ENCODE results near the gene AGBL2.
"Not testable (repeated sequence)": the region's sequence is repeated elsewhere in the genome, so short reads cannot be mapped to it uniquely, and the experiment has no call there.

The AGBL2 gene, protein sequence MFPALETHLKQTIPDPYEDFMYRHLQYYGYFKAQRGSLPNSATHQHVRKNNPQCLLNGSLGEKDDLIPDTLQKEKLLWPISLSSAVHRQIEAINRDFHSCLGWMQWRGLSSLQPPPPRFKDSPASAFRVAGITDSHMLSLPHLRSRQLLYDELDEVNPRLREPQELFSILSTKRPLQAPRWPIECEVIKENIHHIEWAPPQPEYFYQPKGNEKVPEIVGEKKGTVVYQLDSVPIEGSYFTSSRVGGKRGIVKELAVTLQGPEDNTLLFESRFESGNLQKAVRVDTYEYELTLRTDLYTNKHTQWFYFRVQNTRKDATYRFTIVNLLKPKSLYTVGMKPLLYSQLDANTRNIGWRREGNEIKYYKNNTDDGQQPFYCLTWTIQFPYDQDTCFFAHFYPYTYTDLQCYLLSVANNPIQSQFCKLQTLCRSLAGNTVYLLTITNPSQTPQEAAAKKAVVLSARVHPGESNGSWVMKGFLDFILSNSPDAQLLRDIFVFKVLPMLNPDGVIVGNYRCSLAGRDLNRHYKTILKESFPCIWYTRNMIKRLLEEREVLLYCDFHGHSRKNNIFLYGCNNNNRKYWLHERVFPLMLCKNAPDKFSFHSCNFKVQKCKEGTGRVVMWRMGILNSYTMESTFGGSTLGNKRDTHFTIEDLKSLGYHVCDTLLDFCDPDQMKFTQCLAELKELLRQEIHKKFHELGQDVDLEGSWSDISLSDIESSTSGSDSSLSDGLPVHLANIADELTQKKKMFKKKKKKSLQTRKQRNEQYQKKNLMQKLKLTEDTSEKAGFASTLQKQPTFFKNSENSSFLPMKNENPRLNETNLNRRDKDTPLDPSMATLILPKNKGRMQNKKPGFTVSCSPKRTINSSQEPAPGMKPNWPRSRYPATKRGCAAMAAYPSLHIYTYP

DNA sequence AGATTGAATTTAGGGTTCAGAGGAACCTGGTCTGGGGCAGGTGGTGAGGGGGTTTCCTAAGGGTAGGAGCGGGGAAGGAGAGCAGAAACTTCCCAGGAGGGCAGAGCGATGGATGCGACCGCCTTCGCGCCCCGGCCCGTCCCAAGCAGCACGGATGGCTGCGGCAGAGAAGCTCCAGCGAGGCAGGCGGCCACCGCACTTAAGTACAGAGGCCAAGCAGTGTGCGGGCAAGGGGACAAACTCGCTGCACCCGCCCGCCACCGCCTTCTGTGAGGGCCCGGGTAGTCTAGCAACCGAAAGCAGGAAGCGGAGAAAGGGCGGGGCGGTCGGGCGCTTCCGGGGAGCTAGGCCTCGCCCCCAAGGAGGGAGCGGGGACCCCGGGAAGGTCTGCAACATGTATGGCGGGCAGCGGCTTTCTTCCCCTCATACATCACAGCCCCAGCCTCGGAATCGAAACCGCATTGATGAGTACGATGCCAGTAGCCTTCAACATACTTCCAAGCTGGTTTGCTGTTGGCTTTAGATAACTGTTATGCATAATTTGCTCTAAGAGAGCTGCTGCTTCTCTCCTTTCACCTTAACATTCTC is at the start of gene AGBL2:
AGBL2 (minus strand) TSS at position 288 of the 588 bp plus-strand sequence. CDS start 719 bp downstream, outside the sequence.
- H3K9me3 ChIP-seq (ENCODE audit: control insufficient read depth in 5 of 5, low read length in 5 of 5): no peaks in the 10 kb centered on the region
- peak within 1 kb of the TSS; percentile 74 to 95 (median 89) for H3K4me3 ChIP-seq (ENCODE audit: low read depth in 1 of 5, low read length in 5 of 5)
- peaks cover 2 to 14% (median 9%) of the 10 kb centered on the region in 5 donors for H3K4me1 ChIP-seq (ENCODE audit: control insufficient read depth in 5 of 5, insufficient read depth in 5 of 5, low read length in 5 of 5)
- peaks cover 22 to 36% (median 25%) of the 10 kb centered on the region in 5 donors for H3K36me3 ChIP-seq (ENCODE audit: control insufficient read depth in 5 of 5, insufficient read depth in 5 of 5, low read length in 5 of 5)
- no peaks in the 10 kb centered on the region for H3K27me3 ChIP-seq (ENCODE audit: control insufficient read depth in 5 of 5, insufficient read depth in 4 of 5, low read length in 5 of 5)
- H3K27ac ChIP-seq (ENCODE audit: low read depth, low read length): peak within 1 kb of the TSS; percentile 46
- peak within 1 kb of the TSS; percentile 42 to 85 (median 77) for H3K9ac ChIP-seq (ENCODE audit: low read length in 5 of 5)

DNA sequence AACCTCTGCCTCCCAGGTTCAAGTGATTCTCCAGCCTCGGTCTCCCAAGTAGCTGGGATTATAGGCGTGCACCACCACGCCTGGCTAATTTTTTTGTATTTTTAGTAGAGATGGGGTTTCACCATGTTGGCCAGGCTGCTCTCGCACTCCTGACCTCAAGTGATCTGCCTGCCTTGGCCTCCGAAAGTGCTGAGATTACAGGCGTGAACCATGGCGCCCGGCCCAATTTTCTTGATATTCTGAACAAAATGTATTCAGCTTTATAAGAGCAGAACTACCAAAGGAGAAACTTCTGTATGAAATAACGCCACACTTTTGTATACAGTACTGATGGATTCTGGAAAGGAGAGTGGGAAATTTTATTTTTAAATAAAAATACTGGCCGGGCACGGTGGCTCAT is 44.1 kb upstream of the AGBL2 start:
- not testable (repeated sequence) for H3K27ac ChIP-seq (ENCODE audit: low read depth, low read length); H3K27me3 ChIP-seq (ENCODE audit: control insufficient read depth in 5 of 5, insufficient read depth in 4 of 5, low read length in 5 of 5); H3K4me1 ChIP-seq (ENCODE audit: control insufficient read depth in 5 of 5, insufficient read depth in 5 of 5, low read length in 5 of 5); H3K9ac ChIP-seq (ENCODE audit: low read length in 5 of 5); H3K4me3 ChIP-seq (ENCODE audit: low read depth in 1 of 5, low read length in 5 of 5); H3K9me3 ChIP-seq (ENCODE audit: control insufficient read depth in 5 of 5, low read length in 5 of 5)
- H3K36me3 ChIP-seq (ENCODE audit: control insufficient read depth in 5 of 5, insufficient read depth in 5 of 5, low read length in 5 of 5): peaks cover 6 to 73% (median 56%) of the 10 kb centered on the region in 5 donors

DNA sequence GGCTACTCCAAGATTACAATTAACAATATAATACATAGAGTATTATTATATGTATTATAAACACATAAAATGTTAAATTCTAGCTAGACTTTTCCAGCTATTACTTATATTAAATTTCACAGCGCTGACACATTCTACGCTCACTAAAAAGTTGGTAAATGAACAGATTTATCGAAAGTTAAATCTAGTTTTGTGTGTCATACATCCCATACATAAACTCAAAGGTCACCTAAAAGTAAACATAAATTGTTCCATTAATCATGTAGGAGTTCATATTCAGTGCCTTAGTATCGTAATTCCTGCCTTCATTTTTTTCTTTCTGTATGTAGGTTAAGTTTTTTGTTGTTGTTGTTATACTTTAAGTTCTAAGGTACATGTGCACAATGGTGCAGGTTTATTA is 41.0 kb upstream of the AGBL2 start:
- no peak overlapping the region for H3K9ac ChIP-seq (ENCODE audit: low read length in 5 of 5)
- H3K4me1 ChIP-seq (ENCODE audit: control insufficient read depth in 5 of 5, insufficient read depth in 5 of 5, low read length in 5 of 5): no peaks in the 10 kb centered on the region
- no peaks in the 10 kb centered on the region for H3K9me3 ChIP-seq (ENCODE audit: control insufficient read depth in 5 of 5, low read length in 5 of 5)
- H3K27ac ChIP-seq (ENCODE audit: low read depth, low read length): no peak overlapping the region
- no peak overlapping the region for H3K4me3 ChIP-seq (ENCODE audit: low read depth in 1 of 5, low read length in 5 of 5)
- H3K36me3 ChIP-seq (ENCODE audit: control insufficient read depth in 5 of 5, insufficient read depth in 5 of 5, low read length in 5 of 5): peaks cover 4 to 76% (median 64%) of the 10 kb centered on the region in 5 donors
- no peaks in the 10 kb centered on the region for H3K27me3 ChIP-seq (ENCODE audit: control insufficient read depth in 5 of 5, insufficient read depth in 4 of 5, low read length in 5 of 5)

DNA sequence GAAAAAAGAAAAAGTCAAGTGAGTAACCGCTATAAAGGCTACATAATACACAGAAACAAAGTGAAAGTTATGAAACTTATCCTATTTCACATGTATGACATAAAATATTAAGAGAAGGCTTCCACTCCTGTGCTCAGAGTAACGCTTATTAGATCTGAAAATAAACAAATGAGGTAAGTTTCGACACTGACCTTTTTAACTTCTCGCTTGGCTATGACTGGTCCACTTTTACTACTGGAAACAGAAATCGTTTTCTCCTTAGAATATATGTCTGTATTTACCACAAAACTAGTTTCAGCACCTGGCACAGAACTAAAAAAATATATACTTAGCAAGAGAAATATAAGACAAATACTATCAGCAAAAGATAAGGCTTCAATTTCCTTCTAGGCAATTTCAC is 35.6 kb upstream of the AGBL2 start:
- H3K9me3 ChIP-seq (ENCODE audit: control insufficient read depth in 5 of 5, low read length in 5 of 5): no peaks in the 10 kb centered on the region
- H3K27me3 ChIP-seq (ENCODE audit: control insufficient read depth in 5 of 5, insufficient read depth in 4 of 5, low read length in 5 of 5): no peaks in the 10 kb centered on the region

DNA sequence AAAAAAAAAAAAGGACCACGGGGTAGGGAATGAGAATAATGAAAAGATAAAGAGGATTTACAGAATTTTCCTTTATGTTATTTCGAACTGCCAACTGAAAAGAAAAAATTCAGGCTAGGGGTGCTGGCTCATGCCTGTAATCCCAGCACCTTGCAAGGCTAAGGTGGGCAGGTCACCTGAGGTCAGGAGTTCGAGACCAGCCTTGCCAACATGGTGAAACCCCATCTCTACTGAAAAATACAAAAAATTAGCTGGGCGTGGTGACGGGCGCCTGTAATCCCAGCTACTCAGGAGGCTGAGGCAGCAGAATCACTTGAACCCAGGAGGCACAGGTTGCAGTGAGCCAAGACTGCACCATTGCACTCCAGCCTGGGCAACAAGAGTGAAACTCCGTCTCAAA is 27.3 kb upstream of the AGBL2 start:
- not testable (repeated sequence) for H3K9ac ChIP-seq (ENCODE audit: low read length in 5 of 5); H3K9me3 ChIP-seq (ENCODE audit: control insufficient read depth in 5 of 5, low read length in 5 of 5); H3K4me1 ChIP-seq (ENCODE audit: control insufficient read depth in 5 of 5, insufficient read depth in 5 of 5, low read length in 5 of 5); H3K27me3 ChIP-seq (ENCODE audit: control insufficient read depth in 5 of 5, insufficient read depth in 4 of 5, low read length in 5 of 5); H3K4me3 ChIP-seq (ENCODE audit: low read depth in 1 of 5, low read length in 5 of 5); H3K27ac ChIP-seq (ENCODE audit: low read depth, low read length)
- H3K36me3 ChIP-seq (ENCODE audit: control insufficient read depth in 5 of 5, insufficient read depth in 5 of 5, low read length in 5 of 5): peaks cover 33 to 94% (median 76%) of the 10 kb centered on the region in 5 donors

More for the DNA sequence above, 35.6 kb upstream of the AGBL2 start:
- no peak overlapping the region for H3K4me3 ChIP-seq (ENCODE audit: low read depth in 1 of 5, low read length in 5 of 5)
- no peak overlapping the region for H3K27ac ChIP-seq (ENCODE audit: low read depth, low read length)
- H3K36me3 ChIP-seq (ENCODE audit: control insufficient read depth in 5 of 5, insufficient read depth in 5 of 5, low read length in 5 of 5): peaks cover 19 to 85% (median 67%) of the 10 kb centered on the region in 5 donors
- H3K4me1 ChIP-seq (ENCODE audit: control insufficient read depth in 5 of 5, insufficient read depth in 5 of 5, low read length in 5 of 5): no peaks in the 10 kb centered on the region
- H3K9ac ChIP-seq (ENCODE audit: low read length in 5 of 5): no peak overlapping the region

DNA sequence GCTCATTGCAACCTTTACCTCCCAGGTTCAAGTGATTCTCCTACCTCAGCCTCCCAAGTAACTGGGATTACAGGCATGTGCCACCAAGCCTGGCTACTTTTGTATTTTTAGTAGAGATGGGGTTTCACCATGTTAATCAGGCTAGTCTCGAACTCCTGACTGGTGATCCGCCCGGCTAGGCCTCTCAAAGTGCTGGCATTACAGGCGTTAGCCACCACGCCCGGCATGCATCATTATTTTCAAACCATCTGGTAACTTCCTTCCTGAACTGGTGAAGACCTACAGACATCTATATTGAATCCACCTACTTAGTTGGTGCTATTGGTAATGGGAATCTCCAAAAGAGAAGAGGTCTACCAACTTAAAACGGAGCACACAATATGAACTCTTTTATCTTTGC is 22.6 kb upstream of the AGBL2 start:
- not testable (repeated sequence) for H3K9ac ChIP-seq (ENCODE audit: low read length in 5 of 5)
- H3K36me3 ChIP-seq (ENCODE audit: control insufficient read depth in 5 of 5, insufficient read depth in 5 of 5, low read length in 5 of 5): peaks cover 22 to 84% (median 66%) of the 10 kb centered on the region in 5 donors

DNA sequence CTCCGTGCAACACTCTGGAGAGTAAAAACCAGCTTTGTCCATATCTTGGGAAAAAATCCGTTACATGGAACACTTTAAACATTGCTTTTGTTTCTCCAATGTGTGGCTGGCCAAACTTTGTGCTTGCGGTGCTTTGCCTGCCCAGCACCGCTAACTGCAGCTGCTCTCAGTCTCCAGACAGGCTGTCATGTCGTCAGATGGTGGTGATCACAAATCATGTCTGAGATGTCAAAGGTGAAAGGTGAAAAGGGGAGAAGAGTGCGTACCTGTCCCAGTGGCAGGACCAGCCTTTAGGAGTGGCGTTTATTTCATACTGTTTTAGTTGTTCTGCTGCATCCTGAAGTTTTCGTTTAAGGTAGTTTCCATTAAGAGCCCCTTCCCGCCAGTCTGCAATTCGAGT is 17.1 kb upstream of the AGBL2 start:
- H3K27ac ChIP-seq (ENCODE audit: low read depth, low read length): no peak overlapping the region
- H3K9ac ChIP-seq (ENCODE audit: low read length in 5 of 5): no peak overlapping the region
- peaks cover 42 to 87% (median 78%) of the 10 kb centered on the region in 5 donors for H3K36me3 ChIP-seq (ENCODE audit: control insufficient read depth in 5 of 5, insufficient read depth in 5 of 5, low read length in 5 of 5)
- no peak overlapping the region for H3K4me3 ChIP-seq (ENCODE audit: low read depth in 1 of 5, low read length in 5 of 5)
- H3K4me1 ChIP-seq (ENCODE audit: control insufficient read depth in 5 of 5, insufficient read depth in 5 of 5, low read length in 5 of 5): no peaks in the 10 kb centered on the region
- no peaks in the 10 kb centered on the region for H3K9me3 ChIP-seq (ENCODE audit: control insufficient read depth in 5 of 5, low read length in 5 of 5)
- no peaks in the 10 kb centered on the region for H3K27me3 ChIP-seq (ENCODE audit: control insufficient read depth in 5 of 5, insufficient read depth in 4 of 5, low read length in 5 of 5)

More for the DNA sequence above, 22.6 kb upstream of the AGBL2 start:
- H3K4me1 ChIP-seq (ENCODE audit: control insufficient read depth in 5 of 5, insufficient read depth in 5 of 5, low read length in 5 of 5); H3K9me3 ChIP-seq (ENCODE audit: control insufficient read depth in 5 of 5, low read length in 5 of 5); H3K4me3 ChIP-seq (ENCODE audit: low read depth in 1 of 5, low read length in 5 of 5); H3K27ac ChIP-seq (ENCODE audit: low read depth, low read length); H3K27me3 ChIP-seq (ENCODE audit: control insufficient read depth in 5 of 5, insufficient read depth in 4 of 5, low read length in 5 of 5): not testable (repeated sequence)

DNA sequence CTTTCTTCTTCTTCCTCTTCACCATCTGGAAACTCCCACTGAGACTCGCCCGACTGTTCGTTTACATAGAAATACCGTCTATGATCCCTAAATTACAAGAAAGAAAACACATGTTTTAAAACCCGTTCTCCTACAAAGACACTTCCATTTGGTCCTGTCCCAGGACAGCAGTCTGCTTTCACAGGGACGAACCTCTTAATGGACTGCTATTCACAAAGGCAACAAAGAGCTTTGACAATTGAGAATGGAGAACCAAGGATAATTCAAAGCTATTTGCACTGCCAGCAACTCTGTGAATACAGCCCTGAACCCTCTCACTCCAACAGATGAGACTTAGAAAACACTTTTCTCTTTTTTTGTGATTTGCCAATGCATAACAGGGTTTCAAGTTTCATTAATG is 16.3 kb upstream of the AGBL2 start:
- no peak overlapping the region for H3K4me3 ChIP-seq (ENCODE audit: low read depth in 1 of 5, low read length in 5 of 5)
- no peak overlapping the region for H3K9ac ChIP-seq (ENCODE audit: low read length in 5 of 5)
- peaks cover 42 to 87% (median 80%) of the 10 kb centered on the region in 5 donors for H3K36me3 ChIP-seq (ENCODE audit: control insufficient read depth in 5 of 5, insufficient read depth in 5 of 5, low read length in 5 of 5)
- H3K4me1 ChIP-seq (ENCODE audit: control insufficient read depth in 5 of 5, insufficient read depth in 5 of 5, low read length in 5 of 5): no peaks in the 10 kb centered on the region
- no peaks in the 10 kb centered on the region for H3K27me3 ChIP-seq (ENCODE audit: control insufficient read depth in 5 of 5, insufficient read depth in 4 of 5, low read length in 5 of 5)
- H3K27ac ChIP-seq (ENCODE audit: low read depth, low read length): no peak overlapping the region
- no peaks in the 10 kb centered on the region for H3K9me3 ChIP-seq (ENCODE audit: control insufficient read depth in 5 of 5, low read length in 5 of 5)

DNA sequence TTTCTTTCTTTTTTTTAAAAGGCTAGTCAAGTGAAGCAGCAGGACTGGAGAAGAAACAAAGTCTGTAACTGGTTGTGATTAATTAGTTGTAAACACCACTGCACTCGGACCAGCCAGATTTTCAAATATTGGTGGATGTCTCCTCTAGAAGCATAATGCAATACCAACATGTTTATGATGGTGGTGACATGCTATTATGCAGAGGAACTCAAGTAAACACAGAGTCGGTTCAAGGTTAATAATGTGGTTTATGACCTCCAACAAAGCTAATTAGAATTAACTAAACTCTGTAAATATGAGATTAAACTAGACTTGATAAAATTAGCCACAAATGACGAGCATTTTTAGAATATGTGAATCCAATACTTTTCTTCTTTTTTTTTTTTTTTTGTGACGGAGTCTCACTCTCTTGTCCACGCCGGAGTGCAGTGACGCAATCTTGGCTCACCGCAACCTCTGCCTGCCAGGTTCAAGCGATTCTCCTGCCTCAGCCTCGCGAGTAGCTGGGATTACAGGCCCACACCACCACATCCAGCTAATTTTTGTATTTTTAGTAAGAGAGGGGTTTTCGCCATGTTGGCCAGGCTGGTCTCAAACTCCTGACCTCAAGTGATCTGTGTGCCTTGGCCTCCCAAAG is 11.8 kb upstream of the AGBL2 start:
- Histone ChIP-seq H3K36me3 (ENCODE audit: control insufficient read depth in 5 of 5, insufficient read depth in 5 of 5, low read length in 5 of 5) (peaks cover 43 to 91% (median 78%) of the 10 kb centered on the region in 5 donors), H3K4me1 (ENCODE audit: control insufficient read depth in 5 of 5, insufficient read depth in 5 of 5, low read length in 5 of 5) (peaks cover 0 to 11% (median 3%) of the 10 kb centered on the region in 5 donors), H3K27me3 (ENCODE audit: control insufficient read depth in 5 of 5, insufficient read depth in 4 of 5, low read length in 5 of 5) (no peaks in the 10 kb centered on the region), H3K9me3 (ENCODE audit: control insufficient read depth in 5 of 5, low read length in 5 of 5) (no peaks in the 10 kb centered on the region), H3K9ac (ENCODE audit: low read length in 5 of 5) (no peak overlapping the region), H3K4me3 (ENCODE audit: low read depth in 1 of 5, low read length in 5 of 5) (no peak overlapping the region), H3K27ac (ENCODE audit: low read depth, low read length) (no peak overlapping the region)
